ENCODE data around the gene PSMD1.

The PSMD1 gene

GRCh38 chr2:231015478-231015877 lies 41.2 kb upstream of the PSMD1 start:
- Histone ChIP-seq H3K18ac (ENCODE audit: low read length) (no peak overlapping the region), H2BK120ac (ENCODE audit: insufficient read depth, low read length, poor library complexity) (peak overlapping the region; percentile 99), H3K79me1 (ENCODE audit: low read length) (peaks cover 19% of the 10 kb centered on the region), H4K8ac (ENCODE audit: low read depth, low read length) (peak overlapping the region; percentile 37), H2BK5ac (ENCODE audit: low read depth, low read length, poor library complexity) (peak overlapping the region; percentile 65), H4K91ac (ENCODE audit: low read depth, low read length) (peak overlapping the region; percentile 97), H4K12ac (ENCODE audit: low read depth, low read length) (no peak overlapping the region), H3K9me3 (ENCODE audit: insufficient read depth, low read depth, low read length) (no peaks in the 10 kb centered on the region), H3K4me2 (ENCODE audit: low read length) (no peak overlapping the region), H3K9ac (ENCODE audit: low read length) (no peak overlapping the region), H3K4ac (ENCODE audit: low read depth, low read length) (no peak overlapping the region), H2AFZ (ENCODE audit: insufficient read depth, low read length, poor library complexity) (no peak overlapping the region), H2BK12ac (ENCODE audit: low read length) (peak overlapping the region; percentile 62), H3K36me3 (ENCODE audit: control insufficient read depth in 1 of 2, insufficient read depth in 2 of 2, low read length in 2 of 2) (no peaks in the 10 kb centered on the region), H3K4me1 (ENCODE audit: control insufficient read depth in 1 of 2, insufficient read depth in 2 of 2, low read length in 2 of 2) (peaks cover 6 to 21% of the 10 kb centered on the region in 2 experiments), H3K4me3 (ENCODE audit: low read depth, low read length) (no peak overlapping the region), H3K23ac (ENCODE audit: low read length) (no peak overlapping the region), H2AK5ac (ENCODE audit: low read length) (no peak overlapping the region), H3K14ac (ENCODE audit: low read length) (no peak overlapping the region), H3K27ac (ENCODE audit: low read depth, low read length) (peak overlapping the region; percentile 63), H3K27me3 (ENCODE audit: insufficient read depth, low read length) (no peaks in the 10 kb centered on the region), H3K79me2 (ENCODE audit: control insufficient read depth, insufficient read depth, low read length, poor library complexity) (peaks cover 5% of the 10 kb centered on the region)
- WGBS (ENCODE audit: extremely low coverage, insufficient coverage, insufficient read length) = no CpG with 5 or more reads among the region's 7 CpGs
- DNase-seq = peak in 1 of 2 donors; percentile 48

- Histone ChIP-seq H4K12ac (ENCODE audit: low read depth, low read length) (peak overlapping the region; percentile 63), H3K79me1 (ENCODE audit: low read length) (peaks cover 19% of the 10 kb centered on the region), H2BK5ac (ENCODE audit: low read depth, low read length, poor library complexity) (peak overlapping the region; percentile 96), H4K8ac (ENCODE audit: low read depth, low read length) (peak overlapping the region; percentile 37), H3K23ac (ENCODE audit: low read length) (no peak overlapping the region), H3K18ac (ENCODE audit: low read length) (peak overlapping the region; percentile 54), H3K36me3 (ENCODE audit: control insufficient read depth in 1 of 2, insufficient read depth in 2 of 2, low read length in 2 of 2) (no peaks in the 10 kb centered on the region), H3K79me2 (ENCODE audit: control insufficient read depth, insufficient read depth, low read length, poor library complexity) (peaks cover 5% of the 10 kb centered on the region), H3K4ac (ENCODE audit: low read depth, low read length) (no peak overlapping the region), H2AK5ac (ENCODE audit: low read length) (peak overlapping the region; percentile 68), H3K27ac (ENCODE audit: low read depth, low read length) (peak overlapping the region; percentile 63), H2BK12ac (ENCODE audit: low read length) (peak overlapping the region; percentile 50), H2AFZ (ENCODE audit: insufficient read depth, low read length, poor library complexity) (peak overlapping the region; percentile 17), H3K9ac (ENCODE audit: low read length) (no peak overlapping the region), H3K9me3 (ENCODE audit: insufficient read depth, low read depth, low read length) (no peaks in the 10 kb centered on the region), H3K14ac (ENCODE audit: low read length) (peak overlapping the region; percentile 79), H3K4me1 (ENCODE audit: control insufficient read depth in 1 of 2, insufficient read depth in 2 of 2, low read length in 2 of 2) (peaks cover 6 to 19% of the 10 kb centered on the region in 2 experiments), H3K4me3 (ENCODE audit: low read depth, low read length) (no peak overlapping the region), H3K27me3 (ENCODE audit: insufficient read depth, low read length) (no peaks in the 10 kb centered on the region), H4K91ac (ENCODE audit: low read depth, low read length) (peak overlapping the region; percentile 97), H3K4me2 (ENCODE audit: low read length) (no peak overlapping the region), H2BK120ac (ENCODE audit: insufficient read depth, low read length, poor library complexity) (peak overlapping the region; percentile 99)
- no peak for DNase-seq
- no CpG with 5 or more reads among the region's 3 CpGs for WGBS (ENCODE audit: extremely low coverage, insufficient coverage, insufficient read length)
Measured at GRCh38 chr2:231015926-231016325, 40.7 kb upstream of the PSMD1 start.

- Histone ChIP-seq H2AFZ (ENCODE audit: insufficient read depth, low read length, poor library complexity) (no peak overlapping the region), H3K14ac (ENCODE audit: low read length) (no peak overlapping the region), H3K9ac (ENCODE audit: low read length) (no peak overlapping the region), H3K23ac (ENCODE audit: low read length) (no peak overlapping the region), H2AK5ac (ENCODE audit: low read length) (no peak overlapping the region), H3K4me1 (ENCODE audit: control insufficient read depth in 1 of 2, insufficient read depth in 2 of 2, low read length in 2 of 2) (peaks cover 4 to 14% of the 10 kb centered on the region in 2 experiments), H3K4me3 (ENCODE audit: low read depth, low read length) (no peak overlapping the region), H3K4ac (ENCODE audit: low read depth, low read length) (no peak overlapping the region), H3K18ac (ENCODE audit: low read length) (no peak overlapping the region), H4K12ac (ENCODE audit: low read depth, low read length) (no peak overlapping the region), H2BK120ac (ENCODE audit: insufficient read depth, low read length, poor library complexity) (no peak overlapping the region), H3K9me3 (ENCODE audit: insufficient read depth, low read depth, low read length) (no peaks in the 10 kb centered on the region), H4K8ac (ENCODE audit: low read depth, low read length) (no peak overlapping the region), H3K4me2 (ENCODE audit: low read length) (no peak overlapping the region), H3K27ac (ENCODE audit: low read depth, low read length) (peak overlapping the region; percentile 63), H3K27me3 (ENCODE audit: insufficient read depth, low read length) (no peaks in the 10 kb centered on the region), H2BK5ac (ENCODE audit: low read depth, low read length, poor library complexity) (no peak overlapping the region), H3K79me1 (ENCODE audit: low read length) (peaks cover 15% of the 10 kb centered on the region), H3K36me3 (ENCODE audit: control insufficient read depth in 1 of 2, insufficient read depth in 2 of 2, low read length in 2 of 2) (no peaks in the 10 kb centered on the region), H3K79me2 (ENCODE audit: control insufficient read depth, insufficient read depth, low read length, poor library complexity) (peaks cover 2% of the 10 kb centered on the region), H2BK12ac (ENCODE audit: low read length) (no peak overlapping the region), H4K91ac (ENCODE audit: low read depth, low read length) (peak overlapping the region; percentile 67)
- no CpG with 5 or more reads among the region's 6 CpGs for WGBS (ENCODE audit: extremely low coverage, insufficient coverage, insufficient read length)
- peak; percentile 96 to 97 for DNase-seq
Measured at GRCh38 chr2:231016566-231017230, 40.0 kb upstream of the PSMD1 start.

GRCh38 chr2:231017231-231017598 lies 39.5 kb upstream of the PSMD1 start:
- Histone ChIP-seq H2BK5ac (ENCODE audit: low read depth, low read length, poor library complexity) (peak overlapping the region; percentile 61), H4K91ac (ENCODE audit: low read depth, low read length) (peak overlapping the region; percentile 67), H2AK5ac (ENCODE audit: low read length) (no peak overlapping the region), H3K4me1 (ENCODE audit: control insufficient read depth in 1 of 2, insufficient read depth in 2 of 2, low read length in 2 of 2) (peaks cover 4 to 14% of the 10 kb centered on the region in 2 experiments), H3K4me3 (ENCODE audit: low read depth, low read length) (no peak overlapping the region), H3K4ac (ENCODE audit: low read depth, low read length) (no peak overlapping the region), H3K9ac (ENCODE audit: low read length) (no peak overlapping the region), H3K79me1 (ENCODE audit: low read length) (peaks cover 15% of the 10 kb centered on the region), H2BK12ac (ENCODE audit: low read length) (peak overlapping the region; percentile 69), H3K18ac (ENCODE audit: low read length) (no peak overlapping the region), H2BK120ac (ENCODE audit: insufficient read depth, low read length, poor library complexity) (peak overlapping the region; percentile 95), H4K8ac (ENCODE audit: low read depth, low read length) (no peak overlapping the region), H3K79me2 (ENCODE audit: control insufficient read depth, insufficient read depth, low read length, poor library complexity) (peaks cover 2% of the 10 kb centered on the region), H3K4me2 (ENCODE audit: low read length) (no peak overlapping the region), H2AFZ (ENCODE audit: insufficient read depth, low read length, poor library complexity) (no peak overlapping the region), H3K14ac (ENCODE audit: low read length) (peak overlapping the region; percentile 77), H3K27ac (ENCODE audit: low read depth, low read length) (no peak overlapping the region), H4K12ac (ENCODE audit: low read depth, low read length) (no peak overlapping the region), H3K27me3 (ENCODE audit: insufficient read depth, low read length) (no peaks in the 10 kb centered on the region), H3K23ac (ENCODE audit: low read length) (no peak overlapping the region), H3K9me3 (ENCODE audit: insufficient read depth, low read depth, low read length) (no peaks in the 10 kb centered on the region), H3K36me3 (ENCODE audit: control insufficient read depth in 1 of 2, insufficient read depth in 2 of 2, low read length in 2 of 2) (no peaks in the 10 kb centered on the region)
- no peak for DNase-seq
- no CpG with 5 or more reads among the region's 4 CpGs for WGBS (ENCODE audit: extremely low coverage, insufficient coverage, insufficient read length)

All from trophoblast cell (in vitro differentiated cells and primary cell).